Activated naive CD4-positive, alpha-beta T cell treated with anti-CD3 and anti-CD28 coated beads, Interleukin-2, amount 10 ng/mL, durations not matched to agents 7 days and 5 days (primary cell): Measurements from ENCODE around the gene MMP23B.
A peak's percentile ranks its signal among the peaks of the same experiment; 100 is the strongest.
"Not testable (repeated sequence)": the region's sequence is repeated elsewhere in the genome, so short reads cannot be mapped to it uniquely, and the experiment has no call there.

Source experiments
- CTCF ChIA-PET: fragments of 350-600 bp; sonication (Branson Sonifier 250); formaldehyde crosslinking; loops from one replicate; lab custom pipeline; 2021; ENCODE audit warnings: antibody characterized with exemption; lab: Charles Lee
- DNase-seq: peaks from one replicate; pipeline ENCODE4 v3.0.0-alpha.2; 2020
- H3K27ac Mint-ChIP-seq: one replicate; pipeline ENCODE4 v1.8.0; 2021; ENCODE audit warnings: mild to moderate bottlenecking, moderate library complexity, mixed read lengths
- H3K27me3 Mint-ChIP-seq: one replicate; pipeline ENCODE4 v1.8.0; 2021; ENCODE audit warnings: mild to moderate bottlenecking, mixed read lengths
- H3K36me3 Mint-ChIP-seq: one replicate; pipeline ENCODE4 v1.8.0; 2021; ENCODE audit warnings: mixed read lengths
- H3K4me1 Mint-ChIP-seq: one replicate; pipeline ENCODE4 v1.8.0; 2021; ENCODE audit warnings: mixed read lengths
- H3K4me3 Mint-ChIP-seq: one replicate; pipeline ENCODE4 v1.8.0; 2021; ENCODE audit warnings: mild to moderate bottlenecking, moderate library complexity, mixed read lengths
- H3K9me3 Mint-ChIP-seq: one replicate; pipeline ENCODE4 v1.8.0; 2021; ENCODE audit warnings: mixed read lengths

The MMP23B gene

GRCh38 chr1:1672181-1672965, 40.4 kb downstream of the MMP23B start:
- H3K4me3 Mint-ChIP-seq = no peak overlapping the region
- DNase-seq = no peak
- no peaks in the 10 kb centered on the region for H3K27me3 Mint-ChIP-seq
- no peaks in the 10 kb centered on the region for H3K9me3 Mint-ChIP-seq
- peaks cover 20% of the 10 kb centered on the region for H3K36me3 Mint-ChIP-seq
- peaks cover 4% of the 10 kb centered on the region for H3K4me1 Mint-ChIP-seq
- CTCF ChIA-PET = no interaction called here
- H3K27ac Mint-ChIP-seq = no peak overlapping the region

- H3K9me3 Mint-ChIP-seq, H3K27me3 Mint-ChIP-seq, H3K4me3 Mint-ChIP-seq, DNase-seq, CTCF ChIA-PET, H3K27ac Mint-ChIP-seq: not testable (repeated sequence)
- H3K4me1 Mint-ChIP-seq = peaks cover 23% of the 10 kb centered on the region
- H3K36me3 Mint-ChIP-seq = peaks cover 20% of the 10 kb centered on the region
These were observed 42.8 kb downstream of the MMP23B start for GRCh38 chr1:1674806-1675205.

- Mint-ChIP-seq H3K4me1 (peaks cover 23% of the 10 kb centered on the region), H3K36me3 (peaks cover 20% of the 10 kb centered on the region)
- H3K9me3 Mint-ChIP-seq, H3K4me3 Mint-ChIP-seq, CTCF ChIA-PET, H3K27ac Mint-ChIP-seq, DNase-seq, H3K27me3 Mint-ChIP-seq: not testable (repeated sequence)
These were observed 43.2 kb downstream of the MMP23B start for GRCh38 chr1:1675218-1675617.

- H3K4me3 Mint-ChIP-seq, CTCF ChIA-PET, H3K27me3 Mint-ChIP-seq, H3K9me3 Mint-ChIP-seq, H3K27ac Mint-ChIP-seq, DNase-seq: not testable (repeated sequence)
- peaks cover 23% of the 10 kb centered on the region for H3K4me1 Mint-ChIP-seq
- peaks cover 18% of the 10 kb centered on the region for H3K36me3 Mint-ChIP-seq
These were observed 44.1 kb downstream of the MMP23B start for GRCh38 chr1:1676087-1676486.

GRCh38 chr1:1677718-1678580, 46.0 kb downstream of the MMP23B start:
- peaks cover 14% of the 10 kb centered on the region for H3K36me3 Mint-ChIP-seq
- H3K27ac Mint-ChIP-seq = peak overlapping the region; percentile 93
- CTCF ChIA-PET = interaction anchor here (1.6 kb wide), 2 partner anchors 12 to 229 kb away, joined by 4 to 5 read pairs; no protein-coding TSS in a partner anchor
- H3K4me1 Mint-ChIP-seq = peaks cover 23% of the 10 kb centered on the region
- DNase-seq = peak; percentile 72
- H3K9me3 Mint-ChIP-seq = no peaks in the 10 kb centered on the region
- peak overlapping the region; percentile 71 for H3K4me3 Mint-ChIP-seq
- H3K27me3 Mint-ChIP-seq = no peaks in the 10 kb centered on the region

GRCh38 chr1:1678581-1679380, 46.8 kb downstream of the MMP23B start:
- Mint-ChIP-seq H3K27me3 (no peaks in the 10 kb centered on the region), H3K4me1 (peaks cover 26% of the 10 kb centered on the region), H3K27ac (peak overlapping the region; percentile 93), H3K9me3 (no peaks in the 10 kb centered on the region), H3K4me3 (peak overlapping the region; percentile 71), H3K36me3 (peaks cover 15% of the 10 kb centered on the region)
- peak; percentile 57 for DNase-seq
- CTCF ChIA-PET = interaction anchor here (0.7 to 1.6 kb wide), 3 partner anchors 13 to 729 kb away, joined by 3 to 5 read pairs (median 4); no protein-coding TSS in a partner anchor

GRCh38 chr1:1680031-1680911, 48.3 kb downstream of the MMP23B start:
- Mint-ChIP-seq H3K4me1 (peaks cover 27% of the 10 kb centered on the region), H3K4me3 (no peak overlapping the region), H3K9me3 (no peaks in the 10 kb centered on the region), H3K27ac (no peak overlapping the region), H3K27me3 (no peaks in the 10 kb centered on the region), H3K36me3 (peaks cover 17% of the 10 kb centered on the region)
- CTCF ChIA-PET = no interaction called here
- no peak for DNase-seq

- H3K27me3 Mint-ChIP-seq = no peaks in the 10 kb centered on the region
- no peaks in the 10 kb centered on the region for H3K9me3 Mint-ChIP-seq
- peaks cover 19% of the 10 kb centered on the region for H3K36me3 Mint-ChIP-seq
- no peak overlapping the region for H3K4me3 Mint-ChIP-seq
- CTCF ChIA-PET = no interaction called here
- H3K27ac Mint-ChIP-seq = no peak overlapping the region
- H3K4me1 Mint-ChIP-seq = peaks cover 29% of the 10 kb centered on the region
- DNase-seq = no peak
These were observed 48.9 kb downstream of the MMP23B start for GRCh38 chr1:1680912-1681273.

- H3K27ac Mint-ChIP-seq = no peak overlapping the region
- H3K4me1 Mint-ChIP-seq = peaks cover 24% of the 10 kb centered on the region
- H3K27me3 Mint-ChIP-seq = no peaks in the 10 kb centered on the region
- peaks cover 16% of the 10 kb centered on the region for H3K36me3 Mint-ChIP-seq
- DNase-seq = no peak
- H3K4me3 Mint-ChIP-seq = no peak overlapping the region
- H3K9me3 Mint-ChIP-seq = no peaks in the 10 kb centered on the region
- CTCF ChIA-PET = no interaction called here
These were observed 51.3 kb downstream of the MMP23B start for GRCh38 chr1:1683104-1683905.
